HAP-1 (cell line): Measurements from ENCODE around the gene HMGXB4.

ENCODE experiments used
- DNase-seq, 2 experiments: peaks; one replicate each; pipeline ENCODE4 v3.0.0-alpha.2; 2016 to 2020; ENCODE audit warnings: low spot score in 2 of 2
- H3K27me3 ChIP-seq: fragments of 250-450 bp; sonication (Bioruptor Pico); 2 replicates; pipeline ENCODE4 v1.5.1; 2020; ENCODE audit warnings: low read depth, mild to moderate bottlenecking, moderate library complexity
- H3K36me3 ChIP-seq: fragments of 250-450 bp; sonication (Bioruptor Pico); replicated peaks from 2 replicates; pipeline ENCODE4 v1.5.1; 2020; ENCODE audit warnings: mild to moderate bottlenecking
- H3K4me1 ChIP-seq: fragments of 250-450 bp; sonication (Bioruptor Pico); 2 replicates; pipeline ENCODE4 v1.5.1; 2020; ENCODE audit warnings: mild to moderate bottlenecking
- H3K4me3 ChIP-seq: fragments of 250-450 bp; sonication (Bioruptor Pico); 2 replicates; pipeline ENCODE4 v1.5.1; 2020; ENCODE audit warnings: mild to moderate bottlenecking, moderate library complexity
- H3K9me3 ChIP-seq: fragments of 250-450 bp; sonication (Bioruptor Pico); 2 replicates; pipeline ENCODE4 v1.5.1; 2020; ENCODE audit warnings: mild to moderate bottlenecking, moderate library complexity
- in situ Hi-C: fragments of 300-500 bp; cut with MboI; formaldehyde crosslinking; loops from 3 replicates; pipeline ENCODE4 v1.14.3; 2020; ENCODE audit warnings: low sequenced_read_pairs, inconsistent platforms, mixed read lengths

Gene HMGXB4

GRCh38 chr22:35274154-35274871 lies 17.0 kb downstream of the HMGXB4 start:
- no peak for DNase-seq
- Histone ChIP-seq H3K27me3 (no peaks in the 10 kb centered on the region), H3K36me3 (peaks cover 59% of the 10 kb centered on the region), H3K4me1 (no peaks in the 10 kb centered on the region), H3K4me3 (no peak overlapping the region), H3K9me3 (no peaks in the 10 kb centered on the region)
- in situ Hi-C loops, result no loop called here

- no peaks in the 10 kb centered on the region for H3K9me3 ChIP-seq
- in situ Hi-C loops, result no loop called here
- no peaks in the 10 kb centered on the region for H3K27me3 ChIP-seq
- no peak for DNase-seq
- H3K4me1 ChIP-seq, result no peaks in the 10 kb centered on the region
- H3K4me3 ChIP-seq, result no peak overlapping the region
- peaks cover 53% of the 10 kb centered on the region for H3K36me3 ChIP-seq
Measured at GRCh38 chr22:35275580-35275979, 18.3 kb downstream of the HMGXB4 start.

- H3K9me3 ChIP-seq, result no peaks in the 10 kb centered on the region
- no peak for DNase-seq
- no peak overlapping the region for H3K4me3 ChIP-seq
- in situ Hi-C loops, result no loop called here
- H3K36me3 ChIP-seq, result peaks cover 54% of the 10 kb centered on the region
- H3K4me1 ChIP-seq, result no peaks in the 10 kb centered on the region
- H3K27me3 ChIP-seq, result no peaks in the 10 kb centered on the region
Measured at GRCh38 chr22:35276019-35276418, 18.7 kb downstream of the HMGXB4 start.

- H3K9me3 ChIP-seq, result no peaks in the 10 kb centered on the region
- H3K4me3 ChIP-seq, result no peak overlapping the region
- no peaks in the 10 kb centered on the region for H3K4me1 ChIP-seq
- H3K27me3 ChIP-seq, result no peaks in the 10 kb centered on the region
- in situ Hi-C loops, result no loop called here
- no peak for DNase-seq
- H3K36me3 ChIP-seq, result peaks cover 75% of the 10 kb centered on the region
Measured at GRCh38 chr22:35288116-35288515, 30.8 kb downstream of the HMGXB4 start.

- no peaks in the 10 kb centered on the region for H3K27me3 ChIP-seq
- DNase-seq, result no peak
- H3K4me1 ChIP-seq, result peaks cover 8% of the 10 kb centered on the region
- H3K9me3 ChIP-seq, result no peaks in the 10 kb centered on the region
- H3K4me3 ChIP-seq, result no peak overlapping the region
- peaks cover 75% of the 10 kb centered on the region for H3K36me3 ChIP-seq
- in situ Hi-C loops, result no loop called here
Measured at GRCh38 chr22:35292786-35293185, 35.5 kb downstream of the HMGXB4 start.

GRCh38 chr22:35296051-35296450 lies 38.8 kb downstream of the HMGXB4 start:
- no peak for DNase-seq
- no peaks in the 10 kb centered on the region for H3K27me3 ChIP-seq
- H3K9me3 ChIP-seq, result no peaks in the 10 kb centered on the region
- in situ Hi-C loops, result no loop called here
- peaks cover 8% of the 10 kb centered on the region for H3K4me1 ChIP-seq
- no peak overlapping the region for H3K4me3 ChIP-seq
- H3K36me3 ChIP-seq, result peaks cover 45% of the 10 kb centered on the region

GRCh38 chr22:35299217-35299672 lies 42.0 kb downstream of the HMGXB4 start:
- H3K36me3 ChIP-seq, result peaks cover 13% of the 10 kb centered on the region
- H3K27me3 ChIP-seq, result no peaks in the 10 kb centered on the region
- DNase-seq, result no peak
- in situ Hi-C loops, result no loop called here
- H3K4me3 ChIP-seq, result peak overlapping the region; percentile 80
- H3K4me1 ChIP-seq, result peaks cover 8% of the 10 kb centered on the region
- H3K9me3 ChIP-seq, result no peaks in the 10 kb centered on the region

GRCh38 chr22:35299673-35300499 lies 42.6 kb downstream of the HMGXB4 start, which contains the start of gene TOM1:
Gene TOM1 (plus strand): TSS chr22:35299894. CDS start chr22:35299929, 35 bp downstream.
- Histone ChIP-seq H3K9me3 (no peaks in the 10 kb centered on the region), H3K4me1 (peaks cover 8% of the 10 kb centered on the region), H3K4me3 (peak within 1 kb of the TSS; percentile 80), H3K27me3 (no peaks in the 10 kb centered on the region), H3K36me3 (peaks cover 10% of the 10 kb centered on the region)
- DNase-seq, result peak; percentile 94 to 98
- in situ Hi-C loops, result no loop called here

GRCh38 chr22:35301372-35301874 lies 44.1 kb downstream of the HMGXB4 start:
- Histone ChIP-seq H3K9me3 (no peaks in the 10 kb centered on the region), H3K27me3 (no peaks in the 10 kb centered on the region), H3K4me3 (no peak overlapping the region), H3K4me1 (peaks cover under 1% of the 10 kb centered on the region; the same call in 1 of the 2 replicates), H3K36me3 (no peaks in the 10 kb centered on the region)
- in situ Hi-C loops, result no loop called here
- no peak for DNase-seq

GRCh38 chr22:35303029-35303624 lies 45.8 kb downstream of the HMGXB4 start:
- in situ Hi-C loops, result no loop called here
- Histone ChIP-seq H3K27me3 (no peaks in the 10 kb centered on the region), H3K4me3 (no peak overlapping the region), H3K36me3 (no peaks in the 10 kb centered on the region), H3K9me3 (no peaks in the 10 kb centered on the region), H3K4me1 (no peaks in the 10 kb centered on the region; the same call in 1 of the 2 replicates)
- no peak for DNase-seq

GRCh38 chr22:35305525-35306070 lies 48.3 kb downstream of the HMGXB4 start:
- no peak for DNase-seq
- Histone ChIP-seq H3K4me1 (no peaks in the 10 kb centered on the region; the same call in 1 of the 2 replicates), H3K27me3 (no peaks in the 10 kb centered on the region), H3K36me3 (no peaks in the 10 kb centered on the region), H3K4me3 (no peak overlapping the region), H3K9me3 (no peaks in the 10 kb centered on the region)
- in situ Hi-C loops, result no loop called here

GRCh38 chr22:35306350-35306967 lies 49.2 kb downstream of the HMGXB4 start:
- Histone ChIP-seq H3K36me3 (no peaks in the 10 kb centered on the region), H3K4me1 (no peaks in the 10 kb centered on the region), H3K27me3 (no peaks in the 10 kb centered on the region), H3K4me3 (no peak overlapping the region), H3K9me3 (no peaks in the 10 kb centered on the region)
- in situ Hi-C loops, result no loop called here
- no peak for DNase-seq

- DNase-seq, result no peak
- H3K4me3 ChIP-seq, result no peak overlapping the region
- in situ Hi-C loops, result no loop called here
- no peaks in the 10 kb centered on the region for H3K36me3 ChIP-seq
- no peaks in the 10 kb centered on the region for H3K9me3 ChIP-seq
- H3K4me1 ChIP-seq, result no peaks in the 10 kb centered on the region
- H3K27me3 ChIP-seq, result no peaks in the 10 kb centered on the region
Measured at GRCh38 chr22:35307372-35307771, 50.1 kb downstream of the HMGXB4 start.
